CD4-positive, alpha-beta T cell treated with Interleukin-12 subunit alpha and Interleukin-12 subunit beta, for 1 hour (primary cell): ENCODE results near the gene MOK.
"Not testable (repeated sequence)": the region's sequence is repeated elsewhere in the genome, so short reads cannot be mapped to it uniquely, and the experiment has no call there.

Experiments used
- DNase-seq: peaks from one replicate; pipeline ENCODE4 v3.0.0-alpha.2; 2020

MOK gene, protein sequence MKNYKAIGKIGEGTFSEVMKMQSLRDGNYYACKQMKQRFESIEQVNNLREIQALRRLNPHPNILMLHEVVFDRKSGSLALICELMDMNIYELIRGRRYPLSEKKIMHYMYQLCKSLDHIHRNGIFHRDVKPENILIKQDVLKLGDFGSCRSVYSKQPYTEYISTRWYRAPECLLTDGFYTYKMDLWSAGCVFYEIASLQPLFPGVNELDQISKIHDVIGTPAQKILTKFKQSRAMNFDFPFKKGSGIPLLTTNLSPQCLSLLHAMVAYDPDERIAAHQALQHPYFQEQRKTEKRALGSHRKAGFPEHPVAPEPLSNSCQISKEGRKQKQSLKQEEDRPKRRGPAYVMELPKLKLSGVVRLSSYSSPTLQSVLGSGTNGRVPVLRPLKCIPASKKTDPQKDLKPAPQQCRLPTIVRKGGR

DNA sequence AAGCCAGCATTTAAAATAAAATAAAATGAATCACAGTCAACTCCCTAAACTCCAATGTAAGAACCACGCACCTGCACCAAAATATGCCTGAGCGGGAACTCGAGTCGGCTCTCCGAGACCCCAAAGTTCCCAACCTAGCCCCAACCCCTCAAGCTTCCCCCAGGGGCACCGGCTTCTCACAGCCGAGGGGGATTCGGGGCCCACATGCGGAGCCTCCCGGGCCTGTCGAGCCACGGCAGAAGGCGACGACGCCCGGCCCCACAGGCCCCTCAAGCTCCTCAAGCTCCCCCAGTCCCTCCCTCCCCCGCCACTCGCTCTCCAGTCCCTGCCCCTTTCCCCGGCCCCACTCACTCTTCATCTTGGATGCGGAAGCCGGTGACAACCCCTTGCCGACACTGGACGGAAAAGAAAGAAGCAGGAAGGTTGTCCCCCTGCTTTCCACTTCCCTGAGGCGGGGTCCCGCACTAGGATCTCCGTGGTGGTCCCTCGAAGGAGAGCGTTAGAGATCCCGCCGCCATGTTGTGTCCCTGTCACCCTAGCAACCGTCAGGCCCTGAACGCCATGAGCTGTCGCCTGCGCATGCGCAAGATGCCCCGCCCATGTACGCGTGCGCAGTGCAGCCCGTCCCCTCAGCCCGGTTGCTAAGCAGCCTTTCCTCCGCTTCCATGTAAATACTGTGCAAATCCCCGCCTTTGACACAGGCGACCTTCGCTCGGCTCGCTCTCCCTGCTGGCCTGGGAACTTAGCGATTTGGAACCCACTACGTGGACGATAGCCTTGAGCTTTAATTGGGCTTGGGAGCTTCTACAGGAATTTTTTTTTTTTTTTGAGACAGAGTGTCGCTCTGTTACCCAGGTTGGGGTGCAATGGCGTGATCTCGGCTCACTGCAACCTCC, at the start of gene MOK:
Gene MOK, minus strand, starts transcription at position 554 of the 896 bp plus-strand sequence. Its CDS starts 196 bp downstream, at position 358.
- peak; percentile 99 for DNase-seq

DNA sequence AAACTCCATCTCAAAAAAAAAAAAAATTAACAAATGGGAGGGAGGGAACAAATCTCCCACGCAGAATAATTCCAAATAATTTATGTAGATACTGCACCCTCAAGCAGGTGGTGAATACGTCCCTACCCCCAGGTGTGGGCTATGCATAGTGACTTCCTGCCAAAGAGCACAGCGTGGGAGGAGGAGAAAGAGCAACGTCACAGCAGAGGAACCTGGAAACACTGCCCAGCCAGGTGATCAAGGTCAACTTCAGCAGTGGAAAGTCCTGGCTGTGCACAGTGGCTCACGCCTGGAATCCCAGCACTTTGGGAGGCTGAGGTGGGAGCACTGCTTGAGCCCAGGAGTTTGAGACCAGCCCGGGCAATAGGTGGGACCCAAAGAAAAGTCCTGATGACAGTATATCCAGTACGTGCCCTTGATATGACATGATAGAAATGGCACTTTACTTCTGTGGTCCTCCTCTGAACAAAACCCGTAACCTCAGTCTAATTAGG, 48.2 kb upstream of the MOK start:
- DNase-seq, result no peak

DNA sequence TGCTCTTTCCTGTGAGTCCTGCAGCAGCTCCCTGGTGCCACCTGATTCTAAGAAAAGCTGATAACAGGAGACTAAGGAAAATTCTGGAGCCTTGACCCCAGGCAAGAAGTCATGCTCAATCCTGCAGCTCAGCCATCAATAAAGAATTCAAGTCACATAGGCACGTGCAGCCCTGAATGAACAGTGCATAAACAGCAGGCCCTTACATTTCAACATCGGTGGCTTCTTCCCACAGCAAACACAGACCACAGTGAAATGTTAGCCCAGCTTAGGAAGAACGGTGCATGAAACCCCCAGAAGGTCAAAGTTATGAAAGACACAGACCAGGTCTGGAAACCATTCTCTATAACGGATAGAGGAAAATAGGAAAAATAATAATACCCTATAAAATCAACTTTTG, 47.2 kb upstream of the MOK start:
- no peak for DNase-seq

DNA sequence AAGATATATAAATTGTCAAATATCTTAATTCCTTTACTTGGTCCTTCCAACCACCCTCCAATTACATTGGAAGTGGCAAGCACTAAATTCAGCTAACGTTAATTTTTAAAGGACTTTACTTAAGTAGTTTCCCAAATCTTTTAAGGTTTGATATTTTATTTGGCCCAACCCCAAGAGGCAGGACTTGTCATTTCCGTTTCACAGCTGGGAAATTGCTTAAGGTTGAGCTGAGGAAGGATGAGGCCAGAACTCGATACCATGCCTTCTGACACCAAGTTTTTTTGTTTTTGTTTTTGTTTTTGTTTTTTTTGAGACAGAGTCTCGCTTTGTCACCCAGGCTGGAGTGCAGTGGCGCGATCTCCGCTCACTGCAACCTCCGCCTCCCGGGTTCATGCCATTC, 46.6 kb upstream of the MOK start:
- not testable (repeated sequence) for DNase-seq

DNA sequence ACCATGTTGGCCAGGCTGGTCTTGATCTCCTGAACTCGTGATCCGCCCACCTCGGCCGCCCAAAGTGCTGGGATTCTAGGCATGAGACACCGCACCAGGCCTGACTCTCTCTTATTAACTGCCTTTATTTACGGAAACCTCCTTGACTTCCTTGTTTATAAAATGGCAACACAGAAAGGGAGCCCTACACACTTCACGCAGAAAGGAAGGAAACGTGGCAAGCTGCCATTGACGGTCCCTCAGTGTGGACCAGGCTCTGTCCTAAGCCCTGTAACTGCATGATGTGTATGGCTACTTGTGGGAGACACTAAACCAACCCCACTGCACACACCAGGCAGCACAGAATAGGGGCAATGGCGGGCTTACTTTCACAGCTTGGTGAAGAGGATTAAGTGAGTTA, 46.1 kb upstream of the MOK start:
- DNase-seq, result no peak

DNA sequence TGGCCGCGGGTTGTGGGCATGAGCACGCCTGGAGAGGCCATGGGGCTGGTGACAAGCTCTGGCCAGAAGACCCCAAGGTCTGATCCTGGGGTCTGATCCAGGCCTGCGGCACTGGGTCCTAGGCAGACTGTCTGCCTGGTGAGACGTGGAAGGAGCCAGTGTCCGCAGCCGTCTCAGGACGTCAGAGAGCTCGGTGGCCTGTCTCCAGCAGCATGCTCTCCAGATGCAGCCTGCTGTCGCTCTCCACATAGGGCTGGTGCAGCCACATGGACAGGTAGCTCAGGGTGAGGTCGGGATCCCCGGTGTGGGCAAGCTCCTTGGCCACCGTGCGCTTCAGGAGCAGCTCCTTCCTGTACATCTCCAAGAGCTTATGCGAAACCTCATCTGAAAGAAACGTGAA, 43.4 kb upstream of the MOK start:
- DNase-seq, result no peak

DNA sequence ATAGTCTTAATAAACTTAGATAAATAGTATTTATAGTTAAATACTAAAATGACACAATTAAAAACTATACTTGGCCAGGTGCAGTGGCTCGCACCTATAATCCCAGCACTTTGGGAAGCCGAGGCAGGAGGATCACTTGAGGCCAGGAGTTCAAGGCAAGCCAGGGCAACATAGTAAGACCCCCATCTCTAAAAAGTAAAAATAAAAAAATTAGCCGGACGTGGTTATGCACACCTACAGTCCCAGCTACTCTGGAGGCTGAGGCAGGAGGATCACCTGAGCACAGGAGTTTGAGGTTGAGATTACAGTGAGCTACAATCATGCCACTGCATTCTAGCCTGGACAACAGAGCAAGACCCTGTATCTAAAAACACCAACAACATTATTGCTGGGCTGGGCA, 41.7 kb upstream of the MOK start:
- no peak for DNase-seq

DNA sequence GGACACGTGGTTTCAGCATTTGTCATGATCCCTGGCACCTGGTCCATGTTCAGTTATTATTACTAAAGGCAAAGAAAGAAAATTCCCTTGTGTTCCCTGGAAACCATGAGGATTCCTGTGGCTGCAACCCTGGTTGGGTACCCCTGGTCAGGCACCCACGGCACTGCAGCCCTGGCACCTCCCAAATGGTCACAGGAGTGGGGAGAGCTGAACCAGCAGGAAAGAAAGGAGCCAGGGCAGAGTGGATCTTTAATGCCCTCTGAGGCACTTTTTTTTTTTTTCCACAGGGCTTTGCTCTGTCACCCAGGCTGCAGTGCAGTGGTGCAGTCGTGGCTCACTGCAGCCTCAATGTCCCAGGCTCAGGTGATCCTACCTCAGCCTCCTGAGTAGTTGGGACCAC, 40.3 kb upstream of the MOK start:
- no peak for DNase-seq

DNA sequence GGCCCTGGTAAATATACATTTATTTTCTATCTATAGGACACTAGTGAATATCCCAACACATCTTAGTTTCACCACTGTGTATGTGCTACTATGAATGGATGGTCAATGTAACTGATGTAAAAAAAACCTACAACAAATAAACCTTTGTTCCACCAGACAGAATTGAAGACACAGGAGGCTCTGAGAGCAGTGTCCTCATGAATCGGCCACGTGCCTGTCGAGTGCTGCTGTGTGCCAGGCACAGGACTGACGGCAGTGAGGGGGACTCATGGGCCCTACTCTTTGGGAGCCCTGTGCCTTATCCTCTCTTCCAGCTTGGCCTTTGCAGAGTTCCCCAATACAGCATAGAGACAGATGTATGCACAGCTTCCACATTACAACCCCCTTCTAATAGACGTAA, 39.5 kb upstream of the MOK start:
- no peak for DNase-seq

DNA sequence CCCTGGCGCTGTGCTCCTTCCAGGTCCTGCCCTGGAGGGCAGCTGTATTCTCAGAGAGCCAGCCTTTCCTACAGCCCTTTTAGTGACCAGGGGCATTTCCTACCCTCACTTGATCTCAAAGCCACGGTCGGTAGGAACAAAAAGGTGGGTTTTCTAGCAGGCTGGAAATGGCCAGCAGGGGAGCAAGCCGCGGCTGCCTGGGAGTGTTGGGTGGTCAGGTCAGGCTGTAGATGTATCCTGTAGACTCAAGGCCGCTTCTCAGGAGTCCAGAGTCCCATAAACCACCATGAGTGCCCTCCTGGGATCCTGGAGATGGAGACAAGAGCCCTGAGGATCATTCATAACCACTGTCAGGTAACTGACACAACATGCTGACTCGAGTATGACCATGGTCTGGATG, 39.1 kb upstream of the MOK start:
- DNase-seq, result no peak

DNA sequence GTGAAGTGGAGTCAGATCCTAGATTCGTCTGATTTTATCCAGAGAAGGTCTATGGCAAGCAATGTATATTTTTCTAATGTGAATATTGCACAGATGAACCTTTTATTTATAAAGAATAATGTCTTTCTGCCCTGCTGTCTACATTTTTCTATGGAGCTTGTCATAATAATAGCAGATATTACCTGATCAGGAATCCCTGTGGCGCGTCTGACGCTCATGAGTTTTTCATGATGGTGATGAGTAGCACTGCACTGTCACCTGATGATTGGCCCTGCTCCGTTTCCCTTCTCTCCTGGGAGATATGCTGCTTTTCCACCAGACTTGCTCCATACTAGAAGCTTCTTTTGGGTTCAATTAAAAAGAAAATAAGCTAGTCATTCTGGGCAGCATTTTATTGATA, 37.3 kb upstream of the MOK start:
- DNase-seq, result no peak

DNA sequence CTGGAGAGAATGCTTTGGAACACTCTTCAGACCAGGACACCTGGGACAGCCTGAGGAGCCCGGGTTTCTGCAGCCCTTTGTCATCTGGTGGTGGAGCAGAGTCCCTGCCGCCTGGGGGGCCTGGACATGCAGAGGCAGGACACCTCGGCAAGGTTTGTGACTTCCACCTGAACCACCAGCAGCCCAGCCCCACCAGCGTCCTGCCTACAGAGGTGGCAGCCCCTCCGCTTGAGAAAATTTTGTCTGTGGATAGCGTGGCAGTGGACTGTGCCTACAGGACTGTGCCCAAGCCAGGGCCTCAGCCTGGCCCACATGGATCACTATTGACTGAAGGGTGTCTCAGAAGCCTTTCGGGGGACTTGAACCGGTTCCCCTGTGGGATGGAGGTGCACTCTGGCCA, 36.6 kb upstream of the MOK start:
- no peak for DNase-seq

DNA sequence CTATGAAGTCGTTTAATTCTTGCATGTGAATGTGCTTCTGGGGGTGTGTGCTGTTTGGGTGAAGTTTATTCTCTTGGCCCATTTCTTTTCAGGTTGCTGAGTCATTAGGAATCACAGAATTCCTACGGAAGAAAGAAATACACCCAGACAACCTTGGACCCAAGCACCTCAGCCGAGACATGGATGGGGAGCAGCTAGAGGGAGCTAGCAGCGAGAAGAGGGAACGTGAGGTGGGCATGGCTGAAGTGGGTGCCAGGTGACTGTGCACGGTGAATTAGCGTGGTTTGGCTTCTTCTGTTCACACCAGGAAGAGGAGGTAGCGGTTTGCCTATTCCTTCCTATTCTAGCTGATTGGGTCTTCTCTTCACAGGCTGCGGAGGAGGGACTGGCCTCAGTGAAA, 33.8 kb upstream of the MOK start:
- no peak for DNase-seq

DNA sequence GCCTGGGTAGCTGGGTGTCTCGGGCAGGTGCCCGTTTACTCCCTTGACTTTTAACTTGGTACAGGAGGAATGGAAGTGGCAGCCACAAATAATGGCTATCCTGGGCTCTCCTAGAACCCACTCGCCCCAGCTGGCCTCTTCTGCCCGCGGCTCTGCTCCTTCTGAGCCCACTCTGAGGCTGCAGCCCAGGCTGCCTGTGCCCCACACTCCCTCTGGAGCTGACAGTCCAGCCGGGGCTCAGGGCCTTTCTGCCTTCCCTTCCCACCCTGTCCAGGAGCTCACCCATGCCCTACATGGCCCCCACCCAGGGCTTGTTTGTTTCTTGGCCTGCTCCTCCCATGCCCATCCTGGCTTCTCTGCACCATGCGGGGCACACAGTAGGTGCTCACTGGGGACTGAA, 30.2 kb upstream of the MOK start:
- DNase-seq, result no peak

DNA sequence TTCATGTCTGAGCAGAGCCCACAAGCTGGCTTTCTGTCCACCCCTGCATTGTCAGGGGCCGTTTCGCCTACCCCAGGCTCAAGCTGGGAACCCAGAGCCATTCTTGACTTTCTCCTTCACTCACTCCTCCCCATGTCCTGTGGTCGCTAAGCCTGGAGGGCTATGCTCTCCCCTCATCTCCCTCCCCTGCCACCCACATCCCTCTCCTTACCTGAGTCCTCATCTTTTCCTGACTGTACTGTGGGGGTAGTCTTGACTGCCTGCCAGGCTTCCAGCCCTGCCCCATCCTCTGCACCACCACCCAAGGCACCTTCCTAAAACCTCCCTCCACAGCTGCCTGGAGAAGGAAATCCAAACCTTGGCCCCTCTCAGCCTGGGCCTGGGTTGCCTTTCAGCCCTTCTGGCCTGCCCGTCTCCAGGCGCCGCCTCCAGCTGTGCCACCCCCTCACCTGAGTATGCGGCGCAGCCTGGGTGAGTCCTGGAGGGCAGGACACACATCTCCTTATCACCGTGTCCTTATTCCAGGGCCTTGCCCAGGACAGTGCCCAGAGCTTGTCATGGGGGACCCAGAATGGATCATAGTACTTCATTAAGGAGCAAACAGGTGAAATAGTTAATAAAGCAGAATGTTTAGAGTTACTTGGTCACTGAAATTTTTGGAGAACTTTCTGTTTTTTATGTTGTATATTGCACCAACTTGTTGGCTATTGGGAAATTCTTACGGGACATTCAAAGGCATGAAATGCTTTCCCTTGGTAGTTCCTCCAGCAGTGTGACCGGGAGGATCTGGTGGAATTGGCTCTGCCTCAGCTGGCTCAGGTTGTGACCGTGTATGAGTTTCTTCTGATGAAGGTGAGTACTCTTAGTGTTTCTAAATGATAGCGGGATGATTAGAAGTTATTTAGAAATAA, 29.1 kb upstream of the MOK start:
- DNase-seq, result no peak

DNA sequence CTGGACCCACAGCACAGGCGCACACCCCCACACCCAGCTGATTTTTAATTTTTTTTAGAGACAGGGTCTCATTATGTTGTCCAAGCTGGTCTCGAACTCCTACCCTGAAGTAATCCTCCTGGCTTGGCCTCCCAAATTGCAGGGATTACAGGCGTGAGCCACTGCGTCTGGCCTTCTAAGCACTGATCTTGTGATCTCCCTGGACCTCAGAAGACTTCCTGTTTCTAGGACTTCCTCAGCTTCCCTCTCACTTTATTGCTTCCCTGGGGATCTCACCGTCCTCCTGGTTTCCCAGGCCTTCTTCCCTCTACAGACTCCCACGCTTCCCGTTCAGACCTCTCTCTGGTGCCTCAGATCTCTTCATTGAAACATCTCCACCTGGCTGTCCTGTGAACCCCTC, 28.4 kb upstream of the MOK start:
- DNase-seq, result no peak

DNA sequence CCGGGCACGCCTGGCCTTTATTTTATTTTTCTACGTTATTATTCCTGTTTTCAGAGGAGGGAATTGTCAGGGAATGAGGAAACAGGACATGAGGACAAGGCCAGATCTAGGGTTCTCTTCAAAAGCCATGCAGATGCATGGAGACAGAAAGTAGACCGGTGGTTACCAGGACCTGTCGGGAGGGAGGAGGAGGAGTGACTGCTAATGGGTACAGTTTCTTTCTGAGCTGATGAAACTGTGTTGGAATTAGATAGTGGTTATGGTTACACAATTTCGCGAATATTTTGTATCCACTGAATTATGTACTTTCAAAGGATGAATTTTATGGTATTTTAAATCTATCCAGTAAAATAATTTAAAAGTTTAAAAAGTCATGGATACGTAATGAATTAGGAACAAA, 25.8 kb upstream of the MOK start:
- no peak for DNase-seq

DNA sequence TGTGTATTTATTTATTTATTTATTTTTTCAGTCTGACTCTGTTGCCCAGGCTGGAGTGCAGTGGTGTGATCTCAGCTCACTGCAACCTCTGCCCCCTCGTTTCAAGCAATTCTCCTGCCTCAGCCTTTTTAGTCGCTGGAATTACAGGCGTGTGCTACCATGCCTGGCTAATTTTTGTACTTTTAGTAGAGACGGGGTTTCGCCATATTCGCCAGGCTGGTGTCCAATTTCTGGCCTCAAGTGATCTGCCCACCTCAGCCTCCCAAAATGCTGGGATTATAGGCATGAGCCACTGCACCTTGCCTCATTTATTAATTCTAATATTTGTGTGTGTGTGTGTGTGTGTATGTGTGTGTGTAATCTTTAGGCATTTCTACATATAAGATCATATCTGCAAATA, 24.4 kb upstream of the MOK start:
- DNase-seq, result not testable (repeated sequence)

DNA sequence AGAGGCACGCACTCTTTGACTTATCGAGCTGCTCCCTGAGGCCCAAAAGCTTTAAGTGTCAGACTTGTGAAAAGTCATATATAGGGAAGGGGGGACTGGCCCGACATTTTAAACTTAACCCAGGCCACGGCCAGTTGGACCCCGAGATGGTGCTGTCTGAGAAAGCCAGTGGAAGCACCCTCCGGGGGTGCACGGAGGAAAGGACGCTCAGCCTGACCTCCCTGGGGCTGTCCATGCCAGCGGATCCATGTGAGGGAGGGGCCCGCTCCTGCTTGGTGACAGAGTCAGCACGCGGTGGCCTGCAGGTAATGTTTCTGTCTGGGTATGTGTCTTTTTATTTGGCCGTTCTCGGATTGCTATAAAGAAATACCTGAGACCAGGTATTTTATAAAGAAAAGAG, 21.6 kb upstream of the MOK start:
- DNase-seq, result no peak

DNA sequence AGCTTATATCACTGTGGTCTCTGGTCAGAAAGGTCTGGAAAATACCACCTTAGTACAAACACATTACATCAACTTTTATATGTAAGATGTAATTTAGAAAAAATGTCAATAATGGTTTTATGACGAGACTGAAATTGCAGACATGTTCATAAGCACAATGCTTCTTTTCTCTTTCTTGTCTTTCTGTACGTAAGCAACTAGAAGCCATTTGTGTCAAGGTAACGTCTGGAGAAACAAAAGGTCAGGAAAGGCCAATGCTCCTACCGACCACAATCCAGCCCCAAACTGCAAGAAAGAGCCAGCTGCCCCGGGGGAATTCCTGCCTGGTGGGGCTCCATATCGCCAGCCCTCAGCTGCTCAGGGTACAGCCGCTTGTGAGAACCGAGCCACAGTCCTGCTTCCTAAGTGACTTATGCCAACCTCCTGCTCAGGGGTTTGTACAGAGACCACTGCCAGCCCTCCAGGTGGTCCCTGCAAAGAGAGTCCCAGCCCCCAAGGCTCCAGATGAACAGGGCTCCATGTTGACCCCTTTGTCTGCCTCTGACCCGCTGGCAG, 20.9 kb upstream of the MOK start:
- DNase-seq, result no peak

DNA sequence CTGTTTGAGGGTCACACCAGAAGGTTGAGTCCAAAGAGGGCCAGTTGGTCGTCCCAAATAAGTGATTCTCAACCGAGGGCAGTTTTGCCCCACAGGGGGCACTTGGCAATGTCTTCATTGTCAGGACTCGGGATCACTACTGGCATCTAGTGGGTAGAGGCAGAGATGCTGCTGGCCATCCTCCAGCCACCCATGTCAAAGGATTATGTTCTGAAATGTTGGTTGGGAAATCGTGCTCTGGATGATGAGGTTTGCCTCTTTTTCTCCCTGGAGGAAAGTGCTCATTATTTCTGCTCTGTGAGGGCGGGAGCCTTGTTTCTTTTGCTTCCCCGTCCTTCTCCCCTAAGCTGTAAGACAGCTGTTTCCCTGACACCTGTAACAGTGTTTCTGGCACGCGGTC, 18.1 kb upstream of the MOK start:
- DNase-seq, result peak; percentile 36
